Duodenal mucosa (tissue), 2 donors: ENCODE data around the gene ZCCHC17.

ENCODE experiments used
- H3K27ac ChIP-seq: one replicate; pipeline ENCODE4 v1.7.0; 2013; ENCODE audit warnings: low read depth, low read length
- H3K27me3 ChIP-seq, 2 donors: one replicate each; pipeline ENCODE4 v1.7.0; 2013; ENCODE audit warnings: low read length in 2 of 2, control low read depth in 1 of 2; ENCODE audit not compliant: insufficient read depth in 2 of 2, control insufficient read depth in 1 of 2
- H3K36me3 ChIP-seq, 2 donors: one replicate each; pipeline ENCODE4 v1.7.0; 2013; ENCODE audit warnings: low read length in 2 of 2, control low read depth in 1 of 2; ENCODE audit not compliant: insufficient read depth in 2 of 2, control insufficient read depth in 1 of 2
- H3K4me1 ChIP-seq, 2 donors: one replicate each; pipeline ENCODE4 v1.7.0; 2013; ENCODE audit warnings: low read length in 2 of 2, control low read depth in 1 of 2; ENCODE audit not compliant: insufficient read depth in 2 of 2, control insufficient read depth in 1 of 2
- H3K4me3 ChIP-seq, 2 donors: one replicate each; pipeline ENCODE4 v1.7.0; 2013; ENCODE audit warnings: low read length in 2 of 2, low read depth in 1 of 2
- H3K9ac ChIP-seq, 2 donors: one replicate each; pipeline ENCODE4 v1.7.0; 2013; ENCODE audit warnings: low read length in 2 of 2, low read depth in 1 of 2
- H3K9me3 ChIP-seq, 2 donors: one replicate each; pipeline ENCODE4 v1.7.0; 2013; ENCODE audit warnings: low read length in 2 of 2, control low read depth in 1 of 2; ENCODE audit not compliant: control insufficient read depth in 1 of 2

ZCCHC17 gene

GRCh38 chr1:31302709-31303441 lies 6.0 kb downstream of the ZCCHC17 start:
- peaks cover 0 to 4% of the 10 kb centered on the region in 2 donors for H3K36me3 ChIP-seq
- H3K4me3 ChIP-seq: no peak overlapping the region
- no peaks in the 10 kb centered on the region for H3K27me3 ChIP-seq
- H3K9me3 ChIP-seq: no peaks in the 10 kb centered on the region
- H3K27ac ChIP-seq: no peak overlapping the region
- peaks cover 5 to 14% of the 10 kb centered on the region in 2 donors for H3K4me1 ChIP-seq
- H3K9ac ChIP-seq: no peak overlapping the region

- no peaks in the 10 kb centered on the region for H3K27me3 ChIP-seq
- no peaks in the 10 kb centered on the region for H3K9me3 ChIP-seq
These were observed 9.4 kb downstream of the ZCCHC17 start for GRCh38 chr1:31306278-31306677.

GRCh38 chr1:31308036-31308435 lies 11.2 kb downstream of the ZCCHC17 start:
- Histone ChIP-seq H3K9ac (no peak overlapping the region), H3K36me3 (peaks cover 8 to 31% of the 10 kb centered on the region in 2 donors), H3K9me3 (no peaks in the 10 kb centered on the region), H3K27ac (no peak overlapping the region), H3K27me3 (no peaks in the 10 kb centered on the region), H3K4me1 (no peaks in the 10 kb centered on the region), H3K4me3 (no peak overlapping the region)

More at GRCh38 chr1:31306278-31306677, 9.4 kb downstream of the ZCCHC17 start:
- H3K4me1 ChIP-seq: no peaks in the 10 kb centered on the region
- H3K36me3 ChIP-seq: peaks cover 0 to 18% of the 10 kb centered on the region in 2 donors
- no peak overlapping the region for H3K4me3 ChIP-seq
- H3K9ac ChIP-seq: no peak overlapping the region
- no peak overlapping the region for H3K27ac ChIP-seq

- Histone ChIP-seq H3K27me3 (no peaks in the 10 kb centered on the region), H3K36me3 (peaks cover 8 to 32% of the 10 kb centered on the region in 2 donors), H3K9ac (no peak overlapping the region)
These were observed 13.4 kb downstream of the ZCCHC17 start for GRCh38 chr1:31310198-31310597.

GRCh38 chr1:31315902-31316301 lies 19.1 kb downstream of the ZCCHC17 start:
- no peaks in the 10 kb centered on the region for H3K4me1 ChIP-seq
- no peak overlapping the region for H3K9ac ChIP-seq
- H3K27ac ChIP-seq: no peak overlapping the region
- peaks cover 17 to 47% of the 10 kb centered on the region in 2 donors for H3K36me3 ChIP-seq
- H3K4me3 ChIP-seq: no peak overlapping the region
- H3K27me3 ChIP-seq: no peaks in the 10 kb centered on the region
- H3K9me3 ChIP-seq: no peaks in the 10 kb centered on the region

More at GRCh38 chr1:31310198-31310597, 13.4 kb downstream of the ZCCHC17 start:
- H3K4me3 ChIP-seq: no peak overlapping the region
- H3K27ac ChIP-seq: no peak overlapping the region
- no peaks in the 10 kb centered on the region for H3K4me1 ChIP-seq
- no peaks in the 10 kb centered on the region for H3K9me3 ChIP-seq

DNA sequence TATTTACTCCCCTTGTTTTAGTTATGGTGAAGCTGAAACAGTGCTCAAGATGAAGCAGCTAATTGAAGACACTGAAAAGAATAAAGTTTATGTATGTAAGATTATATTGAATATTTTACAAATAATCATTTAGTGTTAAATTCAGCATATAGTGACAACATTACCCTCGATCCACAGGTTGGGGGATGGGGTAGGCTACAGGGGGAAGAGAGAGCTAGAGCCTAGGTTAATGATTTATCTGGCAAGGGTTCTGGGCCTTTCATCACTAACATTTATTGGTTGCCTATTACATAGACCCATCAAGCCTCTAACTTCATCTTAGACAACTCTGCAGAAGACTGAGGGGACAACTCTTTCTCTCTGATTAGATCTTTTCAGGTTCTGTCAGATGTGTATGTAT lies 21.3 kb downstream of the ZCCHC17 start:
- H3K9ac ChIP-seq: no peak overlapping the region
- no peak overlapping the region for H3K4me3 ChIP-seq
- no peaks in the 10 kb centered on the region for H3K9me3 ChIP-seq
- no peak overlapping the region for H3K27ac ChIP-seq
- H3K36me3 ChIP-seq: peaks cover 10 to 35% of the 10 kb centered on the region in 2 donors
- no peaks in the 10 kb centered on the region for H3K27me3 ChIP-seq
- no peaks in the 10 kb centered on the region for H3K4me1 ChIP-seq

GRCh38 chr1:31324093-31324492 lies 27.3 kb downstream of the ZCCHC17 start:
- Histone ChIP-seq H3K27me3 (no peaks in the 10 kb centered on the region), H3K4me3 (no peak overlapping the region), H3K9ac (no peak overlapping the region), H3K36me3 (peaks cover 5 to 20% of the 10 kb centered on the region in 2 donors), H3K9me3 (no peaks in the 10 kb centered on the region), H3K4me1 (no peaks in the 10 kb centered on the region), H3K27ac (no peak overlapping the region)

- Histone ChIP-seq H3K4me3 (no peak overlapping the region), H3K9ac (no peak overlapping the region), H3K27ac (no peak overlapping the region), H3K36me3 (peaks cover 5 to 20% of the 10 kb centered on the region in 2 donors), H3K4me1 (no peaks in the 10 kb centered on the region), H3K9me3 (no peaks in the 10 kb centered on the region), H3K27me3 (no peaks in the 10 kb centered on the region)
These were observed 28.2 kb downstream of the ZCCHC17 start for GRCh38 chr1:31324992-31325391.

DNA sequence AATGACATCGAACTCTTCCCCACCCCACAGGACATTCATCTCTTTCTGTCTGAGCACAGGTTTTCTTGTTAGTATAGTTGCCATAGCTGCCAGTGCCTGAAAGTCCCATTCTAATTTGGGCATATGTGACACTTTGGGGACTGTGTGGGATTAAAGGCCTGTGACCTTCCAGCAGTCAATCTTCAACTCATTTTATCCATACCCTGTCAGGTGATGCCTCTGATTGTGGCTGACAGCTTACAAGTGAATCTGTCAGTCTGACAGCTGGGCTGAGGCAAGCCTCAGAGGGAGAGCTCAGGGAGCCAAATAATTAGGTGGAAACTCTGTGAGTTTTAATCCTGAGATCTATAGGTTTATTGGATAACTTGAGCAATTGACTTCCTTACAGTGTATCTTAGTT lies 29.6 kb downstream of the ZCCHC17 start:
- no peaks in the 10 kb centered on the region for H3K27me3 ChIP-seq
- H3K4me3 ChIP-seq: no peak overlapping the region
- H3K36me3 ChIP-seq: peaks cover 0 to 17% of the 10 kb centered on the region in 2 donors
- H3K4me1 ChIP-seq: no peaks in the 10 kb centered on the region
- H3K9me3 ChIP-seq: no peaks in the 10 kb centered on the region
- H3K9ac ChIP-seq: no peak overlapping the region
- H3K27ac ChIP-seq: no peak overlapping the region

GRCh38 chr1:31327381-31327780 lies 30.5 kb downstream of the ZCCHC17 start:
- no peaks in the 10 kb centered on the region for H3K4me1 ChIP-seq
- H3K4me3 ChIP-seq: no peak overlapping the region
- H3K9ac ChIP-seq: no peak overlapping the region

More at GRCh38 chr1:31327381-31327780, 30.5 kb downstream of the ZCCHC17 start:
- Histone ChIP-seq H3K27ac (no peak overlapping the region), H3K36me3 (peaks cover 0 to 13% of the 10 kb centered on the region in 2 donors), H3K9me3 (no peaks in the 10 kb centered on the region), H3K27me3 (no peaks in the 10 kb centered on the region)
